Heart left ventricle (tissue), 16 donors: ENCODE results near the gene MMD2. TPM values are rescaled to one million over a fixed set of nuclear protein-coding genes. Genes with fewer than 3 reads are reported as not detected.
A peak's percentile ranks its signal among the peaks of the same experiment; 100 is the strongest.

Experiments used
- ATAC-seq, 4 donors: fragments of 200-7000 bp; cut with Tn5 transposase; one replicate each; pipeline ENCODE4 v1.9.1; 2020 to 2022; ENCODE audit warnings: moderate library complexity in 4 of 4, mild to moderate bottlenecking in 3 of 4, moderate number of reproducible peaks in 1 of 4
- DNase-seq, 5 donors: peaks; one replicate each; pipeline ENCODE4 v3.0.0-alpha.2; 2020
- H3K27ac ChIP-seq, 12 donors: fragments of 200-600 bp; sonication (generic) in 4 of 12; one replicate each; pipeline versions ENCODE4 v1.5.0 to v1.8.0; 2016 to 2022; ENCODE audit warnings: mild to moderate bottlenecking in 2 of 12
- H3K27me3 ChIP-seq, 9 donors: fragments of 200-600 bp; sonication (generic) in 2 of 9; one replicate each; pipeline versions ENCODE4 v1.5.1 to v1.8.0; 2016 to 2022; ENCODE audit warnings: mild to moderate bottlenecking in 3 of 9
- H3K36me3 ChIP-seq, 9 donors: fragments of 200-600 bp; sonication (generic) in 2 of 9; one replicate each; pipeline versions ENCODE4 v1.5.0 to v1.8.0; 2018 to 2022; ENCODE audit warnings: mild to moderate bottlenecking in 2 of 9
- H3K4me1 ChIP-seq, 12 donors: fragments of 200-600 bp; sonication (generic) in 4 of 12; one replicate each; pipeline versions ENCODE4 v1.5.0 to v1.8.0; 2016 to 2022; ENCODE audit warnings: mild to moderate bottlenecking in 3 of 12
- H3K4me3 ChIP-seq, 12 donors: fragments of 200-600 bp; sonication (generic) in 4 of 12; one replicate each; pipeline versions ENCODE4 v1.5.0 to v1.8.0; 2017 to 2022; ENCODE audit warnings: mild to moderate bottlenecking in 9 of 12, moderate library complexity in 4 of 12
- H3K9me3 ChIP-seq, 12 donors: fragments of 200-600 bp; sonication (generic) in 4 of 12; one replicate each; pipeline versions ENCODE4 v1.5.0 to v1.8.0; 2016 to 2022; ENCODE audit warnings: mild to moderate bottlenecking in 1 of 12
- POLR2A ChIP-seq, 2 donors: fragments of 450-650 bp; IDR thresholded peaks; one replicate each; pipeline ENCODE4 v1.6.1; 2017; ENCODE audit warnings: antibody characterized with exemption in 2 of 2, mild to moderate bottlenecking in 2 of 2, moderate library complexity in 2 of 2
- WGBS, 4 donors: extraction: QIAGEN DNeasy Blood & Tissue Kit in 2 of 4; methylation state at CpG; one replicate each; pipeline versions ENCODE4 v1.1.5 to v1.1.7; 2013 to 2018; 5-methylcytosine and 5-hydroxymethylcytosine counted together
- intact Hi-C, 10 donors: fragments of 100-400 bp; cut with DNase I; formaldehyde crosslinking; loops; one replicate each; pipeline versions ENCODE4 v1.11.1 to v1.14.2; 2022
- polyA plus RNA-seq, 2 donors: library from polyadenylated mRNA; stranded (reverse); fragments of 200-250 nt; gene quantifications; one replicate each; pipeline ENCODE4 v1.2.3, GENCODE V29; 2013
- total RNA-seq, 9 donors: library from RNA; depleted of rRNA in 2 of 9; stranded (reverse); fragments of >200 nt in 2 of 9; fragmentation: NEBNext Ultra II Directional in 3 of 9; extraction: Animal tissue kit (Norgen Biotek cat#: 25700) in 3 of 9; gene quantifications; one replicate each; pipeline versions ENCODE4 v1.1.0 to v1.2.4, GENCODE V29; 2016 to 2023
- TF ChIP-seq, protein P1 (sequence below), 12 donors: fragments of 200-600 bp; sonication (generic) in 4 of 12; IDR thresholded peaks; one replicate each; pipeline versions ENCODE4 v1.5.0 to v1.8.0; 2018 to 2022; ENCODE audit warnings: antibody characterized with exemption in 12 of 12, mild to moderate bottlenecking in 5 of 12
- donor health status: ischemic (EF 13 %, LVEDD 7.1; RV severe dilation, severe dysfunction).
- donor health status: healthy with polysubstance abuse.
- donor health status: DM: no; HTN: yes; CAD: no.
- donor health status: DM: no; HTN: no; CAD: no.
- donor health status: ischemic (EF 25% LVEDD 6.9; RV normal size, moderate dysfunction).
- donor health status: ischemic (EF 25% LVEDD 5.7; RV mildly dilated, moderate dysfunction).
- donor health status: healthy.
- donor health status: DM: yes; HTN: yes; CAD: no.
- donor health status: ischemic (EF 35%, LVEDD 5.7; RV mildly dilated, moderate dysfunction).
- donor health status: nonischemic (EF 11% LVEDD 7.7; RV severe dilation, severe dysfunction).
- donor health status: DM: yes; HTN: yes; CAD: no.
- donor health status: PGD.
- donor health status: ischemic (EF 29% LVEDD 5.4; RV normal size, mild dysfunction).
- donor health status: nonischemic (EF 23%, LVEDD 6.1; RV moderate dilation, normal function).

The MMD2 gene
- total and polyA plus RNA-seq, 11 donors, result not detected

GRCh38 chr7:4945949-4946348, 13.0 kb downstream of the MMD2 start:
- intact Hi-C loops, result no loop called here

DNA sequence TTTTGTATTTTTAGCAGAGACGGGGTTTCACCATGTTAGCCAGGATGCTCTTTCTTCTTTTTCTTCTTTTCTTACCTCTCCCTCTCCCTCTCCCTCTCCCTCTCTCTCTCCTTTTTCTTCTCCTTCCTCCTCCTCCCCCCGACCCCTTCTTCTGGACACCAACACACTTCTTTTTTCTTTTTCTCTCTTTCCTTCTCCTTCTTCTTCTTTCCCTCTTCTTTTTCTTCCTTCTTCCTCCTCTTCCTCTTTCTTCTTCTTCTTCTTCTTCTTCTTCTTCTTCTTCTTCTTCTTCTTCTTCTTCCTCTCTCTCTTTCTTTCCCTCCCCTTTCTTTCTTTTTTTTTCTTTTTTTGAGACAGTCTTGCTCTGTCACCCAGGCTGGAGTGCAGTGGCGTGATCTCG, 14.0 kb downstream of the MMD2 start:
- no peak for DNase-seq
- intact Hi-C loops, result no loop called here
- Histone ChIP-seq H3K27me3 (peaks cover 0 to 8% (median 0%) of the 10 kb centered on the region in 9 donors), H3K36me3 (no peaks in the 10 kb centered on the region), H3K27ac (no peak overlapping the region), H3K4me1 (no peaks in the 10 kb centered on the region), H3K9me3 (peaks cover 0 to 8% (median 1%) of the 10 kb centered on the region in 12 donors), H3K4me3 (no peak overlapping the region)
- ATAC-seq, result no peak
- 79 to 89% (median 83%) methylated on average over 4 of the region's 4 CpGs for WGBS, 4 donors
- TF ChIP-seq POLR2A (IDR thresholded peaks at IDR 0.05), result no peak
- TF ChIP-seq, protein P1, sequence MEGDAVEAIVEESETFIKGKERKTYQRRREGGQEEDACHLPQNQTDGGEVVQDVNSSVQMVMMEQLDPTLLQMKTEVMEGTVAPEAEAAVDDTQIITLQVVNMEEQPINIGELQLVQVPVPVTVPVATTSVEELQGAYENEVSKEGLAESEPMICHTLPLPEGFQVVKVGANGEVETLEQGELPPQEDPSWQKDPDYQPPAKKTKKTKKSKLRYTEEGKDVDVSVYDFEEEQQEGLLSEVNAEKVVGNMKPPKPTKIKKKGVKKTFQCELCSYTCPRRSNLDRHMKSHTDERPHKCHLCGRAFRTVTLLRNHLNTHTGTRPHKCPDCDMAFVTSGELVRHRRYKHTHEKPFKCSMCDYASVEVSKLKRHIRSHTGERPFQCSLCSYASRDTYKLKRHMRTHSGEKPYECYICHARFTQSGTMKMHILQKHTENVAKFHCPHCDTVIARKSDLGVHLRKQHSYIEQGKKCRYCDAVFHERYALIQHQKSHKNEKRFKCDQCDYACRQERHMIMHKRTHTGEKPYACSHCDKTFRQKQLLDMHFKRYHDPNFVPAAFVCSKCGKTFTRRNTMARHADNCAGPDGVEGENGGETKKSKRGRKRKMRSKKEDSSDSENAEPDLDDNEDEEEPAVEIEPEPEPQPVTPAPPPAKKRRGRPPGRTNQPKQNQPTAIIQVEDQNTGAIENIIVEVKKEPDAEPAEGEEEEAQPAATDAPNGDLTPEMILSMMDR (IDR thresholded peaks at IDR 0.05), result no peak

More at GRCh38 chr7:4945949-4946348, 13.0 kb downstream of the MMD2 start:
- H3K27ac ChIP-seq, result no peak overlapping the region
- peak in 1 of 4 donors; percentile 41 for ATAC-seq
- no peak overlapping the region for H3K4me3 ChIP-seq
- 90 to 95% (median 94%) methylated on average over 26 of the region's 26 CpGs for WGBS, 4 donors
- peaks cover 0 to 6% (median 0%) of the 10 kb centered on the region in 9 donors for H3K27me3 ChIP-seq
- no peaks in the 10 kb centered on the region for H3K4me1 ChIP-seq
- H3K9me3 ChIP-seq, result peaks cover 0 to 8% (median 1%) of the 10 kb centered on the region in 12 donors
- H3K36me3 ChIP-seq, result no peaks in the 10 kb centered on the region
- DNase-seq, result peak in 1 of 5 donors; percentile 11
- TF ChIP-seq, protein P1 (IDR thresholded peaks at IDR 0.05), result no peak
- no peak for TF ChIP-seq POLR2A (IDR thresholded peaks at IDR 0.05)

DNA sequence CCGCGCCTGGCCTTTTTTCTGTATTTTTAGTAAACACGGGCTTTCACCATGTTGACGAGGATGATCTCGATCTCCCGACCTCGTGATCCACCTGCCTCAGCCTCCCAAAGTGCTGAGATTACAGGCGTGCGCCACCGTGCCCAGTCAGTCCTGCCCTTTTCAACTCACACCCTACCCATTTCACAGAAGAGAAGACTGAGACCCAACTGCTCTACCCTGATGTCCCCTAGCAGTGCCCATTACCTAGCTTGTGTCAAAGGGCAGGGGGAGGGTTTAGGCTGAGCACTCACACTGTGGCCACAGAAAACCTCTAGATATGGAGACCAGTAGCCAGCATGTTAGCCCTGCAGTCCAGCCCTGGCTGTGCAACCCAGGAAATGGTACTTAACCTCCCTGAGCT, 15.7 kb downstream of the MMD2 start:
- H3K4me1 ChIP-seq, result no peaks in the 10 kb centered on the region
- peaks cover 0 to 8% (median 0%) of the 10 kb centered on the region in 9 donors for H3K27me3 ChIP-seq
- WGBS, 4 donors, result 94 to 95% (median 95%) methylated on average over 10 of the region's 10 CpGs
- no peak overlapping the region for H3K4me3 ChIP-seq
- H3K36me3 ChIP-seq, result no peaks in the 10 kb centered on the region
- DNase-seq, result no peak
- intact Hi-C loops, result no loop called here
- TF ChIP-seq, protein P1 (IDR thresholded peaks at IDR 0.05), result no peak
- no peak for TF ChIP-seq POLR2A (IDR thresholded peaks at IDR 0.05)
- ATAC-seq, result no peak
- H3K27ac ChIP-seq, result no peak overlapping the region
- peaks cover 0 to 1% (median 0%) of the 10 kb centered on the region in 12 donors for H3K9me3 ChIP-seq

GRCh38 chr7:4939971-4940728, 18.8 kb downstream of the MMD2 start:
- H3K4me1 ChIP-seq, result no peaks in the 10 kb centered on the region
- H3K27ac ChIP-seq, result no peak overlapping the region
- peaks cover 0 to 8% (median 0%) of the 10 kb centered on the region in 9 donors for H3K27me3 ChIP-seq
- intact Hi-C loops, result no loop called here
- TF ChIP-seq POLR2A (IDR thresholded peaks at IDR 0.05), result no peak
- TF ChIP-seq, protein P1 (IDR thresholded peaks at IDR 0.05), result no peak
- H3K9me3 ChIP-seq, result no peaks in the 10 kb centered on the region
- H3K4me3 ChIP-seq, result no peak overlapping the region
- 74 to 83% (median 80%) methylated on average over 15 to 26 of the region's 26 CpGs for WGBS, 4 donors
- no peaks in the 10 kb centered on the region for H3K36me3 ChIP-seq
- ATAC-seq, result no peak
- DNase-seq, result no peak
